Stimulated activated CD8-positive, alpha-beta memory T cell treated with anti-CD3 and anti-CD28 coated beads, Interleukin-15, amount 100 ng/mL, for 48 hours (primary cell): Measurements from ENCODE around the gene HDDC2.

Experiments
- DNase-seq, 2 donors: peaks; one replicate each; pipeline ENCODE4 v3.0.0-alpha.2; 2020; ENCODE audit warnings: low read depth in 2 of 2

HDDC2 gene

GRCh38 chr6:125233202-125233601, 68.6 kb downstream of the HDDC2 start:
- DNase-seq: no peak

GRCh38 chr6:125232466-125232865, 69.3 kb downstream of the HDDC2 start:
- no peak for DNase-seq

GRCh38 chr6:125231574-125232343, 70.0 kb downstream of the HDDC2 start:
- no peak for DNase-seq

GRCh38 chr6:125231133-125231532, 70.6 kb downstream of the HDDC2 start:
- no peak for DNase-seq

- no peak for DNase-seq
Observed at GRCh38 chr6:125230674-125231073, 71.1 kb downstream of the HDDC2 start.

GRCh38 chr6:125228981-125229479, 72.7 kb downstream of the HDDC2 start:
- no peak for DNase-seq

GRCh38 chr6:125227244-125227643, 74.5 kb downstream of the HDDC2 start:
- no peak for DNase-seq
